SIG-M5 treated with dmso at 0.1 percent for 504 hours (cell line): ENCODE measurements around the gene NPAS2.
A peak's percentile ranks its signal among the peaks of the same experiment; 100 is the strongest.

Experiments used
- DNase-seq: peaks from one replicate; lab custom pipeline; 2025; ENCODE audit not compliant: unreplicated experiment; lab: John Stamatoyannopoulos, UW

NPAS2 gene

DNA sequence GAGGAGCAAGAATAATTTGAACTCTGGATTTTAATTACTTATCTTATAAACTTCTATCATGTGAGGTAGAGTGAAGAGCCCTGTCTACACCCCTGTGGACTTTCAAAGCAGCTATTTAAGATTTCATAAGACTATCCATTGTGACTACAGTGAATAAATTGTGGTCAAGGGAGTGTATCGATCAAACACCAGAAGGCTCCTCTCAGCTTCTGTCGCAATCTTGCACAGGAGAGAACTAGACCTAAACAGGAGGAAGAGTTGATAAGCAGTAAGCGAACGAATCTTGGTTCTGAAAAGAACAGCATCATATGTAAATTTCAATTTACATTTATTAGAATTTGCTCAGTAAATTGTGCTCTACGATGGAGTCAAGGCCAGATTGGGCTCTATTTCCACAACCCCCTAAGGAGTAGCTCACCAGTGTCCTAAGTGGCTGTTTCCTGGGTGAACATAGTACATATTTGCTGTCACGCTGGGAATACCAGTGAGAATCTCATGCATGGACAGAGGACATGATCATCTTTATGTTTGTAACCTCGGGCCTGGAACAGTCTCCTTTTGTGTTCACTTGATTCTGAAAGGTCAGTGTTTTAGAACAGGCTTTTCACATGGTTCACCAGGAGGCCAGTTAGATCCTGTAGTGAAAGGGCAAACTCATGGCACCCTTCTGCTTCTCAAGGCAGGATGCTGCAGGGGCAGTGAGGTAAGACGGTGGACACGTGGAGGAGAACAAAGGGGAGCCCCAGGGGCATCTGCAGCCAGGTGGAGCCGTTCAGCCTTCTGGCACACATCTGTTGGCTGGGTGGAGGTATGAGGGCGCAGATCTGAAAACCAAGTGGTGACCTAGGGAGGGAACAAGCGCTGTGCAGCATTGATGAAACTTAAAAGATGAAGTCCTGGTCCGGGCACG is 33.3 kb downstream of the NPAS2 start:
- peak; percentile 19 for DNase-seq

DNA sequence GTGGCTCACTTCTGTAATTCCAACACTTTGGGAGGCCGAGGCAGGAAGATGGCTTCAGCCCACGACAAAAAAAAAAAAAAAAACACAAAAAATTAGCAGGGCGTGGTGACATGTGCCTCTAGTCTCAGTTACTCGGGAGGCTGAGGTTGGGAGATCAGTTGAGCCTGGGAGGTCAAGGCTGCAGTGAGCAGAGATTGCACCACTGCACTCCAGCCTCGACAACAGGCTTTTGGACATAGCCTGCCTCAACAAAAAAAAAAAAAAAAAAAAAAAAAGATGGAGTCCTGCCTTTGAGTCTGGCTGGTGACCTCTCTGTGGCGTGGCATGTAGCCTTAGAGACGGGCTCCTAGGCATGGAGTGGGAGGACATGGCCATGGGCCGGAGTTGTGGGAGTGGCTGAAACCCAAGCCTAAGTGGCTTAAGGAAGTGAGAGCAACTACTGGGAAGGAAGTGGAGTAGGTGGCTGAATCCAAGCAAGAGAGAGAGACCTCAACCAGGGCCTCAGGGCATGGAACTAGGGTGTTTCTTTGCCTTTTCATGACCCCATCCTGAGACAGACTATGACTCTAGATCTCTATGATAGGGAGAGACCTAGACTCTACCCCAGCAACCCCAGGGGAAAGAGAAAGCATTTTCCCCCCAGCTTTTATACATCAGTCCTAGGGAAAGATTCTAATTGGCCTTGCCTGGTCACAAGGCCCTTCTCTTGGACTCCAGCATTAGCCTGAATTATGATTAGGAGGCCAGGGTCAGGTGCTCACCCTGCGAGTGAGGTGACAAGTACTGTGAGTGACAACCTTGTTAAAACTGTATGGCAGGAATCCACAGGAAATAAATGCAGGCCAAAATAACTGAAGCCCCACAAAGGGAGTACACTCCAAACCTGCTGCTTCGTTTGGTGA is 34.2 kb downstream of the NPAS2 start:
- DNase-seq, result peak; percentile 41

GRCh38 chr2:100855084-100855483 is 35.1 kb downstream of the NPAS2 start:
- DNase-seq, result no peak

- DNase-seq, result no peak
These were observed 35.7 kb downstream of the NPAS2 start for GRCh38 chr2:100855606-100856005.

- no peak for DNase-seq
These were observed 36.8 kb downstream of the NPAS2 start for GRCh38 chr2:100856732-100857131.

DNA sequence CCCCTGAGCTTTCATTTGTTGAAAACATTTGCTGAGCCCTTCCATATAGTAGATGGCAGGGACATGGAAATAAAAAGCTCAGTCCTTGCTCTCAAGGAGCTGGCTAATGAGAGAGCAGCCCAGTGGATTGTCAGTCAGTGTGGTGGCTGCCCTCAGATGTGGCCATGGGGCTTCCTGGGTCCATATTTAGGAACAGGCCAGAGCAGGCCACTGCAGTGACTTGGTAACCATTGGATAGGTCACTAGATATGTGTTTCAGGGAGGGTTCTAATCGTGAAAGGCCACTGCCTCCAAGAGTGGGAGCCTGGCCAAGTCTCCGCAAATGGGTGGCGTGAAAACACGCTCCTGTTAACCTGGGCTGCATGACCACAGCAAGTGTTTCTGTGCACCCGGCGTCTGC is 37.4 kb downstream of the NPAS2 start:
- DNase-seq, result no peak

- no peak for DNase-seq
These were observed 38.0 kb downstream of the NPAS2 start for GRCh38 chr2:100857915-100858314.

DNA sequence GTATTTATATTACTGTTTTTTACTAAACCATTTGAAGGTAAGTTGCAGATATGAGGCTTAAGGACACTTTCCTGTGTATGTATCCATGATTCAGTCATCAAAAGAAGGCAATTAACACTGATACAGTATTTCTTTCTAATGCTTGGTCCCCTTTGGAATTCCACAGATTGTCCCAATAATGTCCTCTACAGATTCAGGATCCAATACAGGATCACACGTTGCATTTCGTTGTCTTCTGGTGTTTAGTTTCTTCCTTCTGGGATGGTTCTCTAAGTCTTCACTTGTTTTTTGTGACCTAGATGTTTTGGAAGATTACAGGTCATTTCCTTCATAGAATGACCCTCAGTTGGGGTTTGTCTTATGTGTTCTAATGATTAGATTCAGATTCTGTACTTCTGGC is 40.0 kb downstream of the NPAS2 start:
- no peak for DNase-seq

GRCh38 chr2:100861340-100861739 is 41.4 kb downstream of the NPAS2 start:
- no peak for DNase-seq

DNA sequence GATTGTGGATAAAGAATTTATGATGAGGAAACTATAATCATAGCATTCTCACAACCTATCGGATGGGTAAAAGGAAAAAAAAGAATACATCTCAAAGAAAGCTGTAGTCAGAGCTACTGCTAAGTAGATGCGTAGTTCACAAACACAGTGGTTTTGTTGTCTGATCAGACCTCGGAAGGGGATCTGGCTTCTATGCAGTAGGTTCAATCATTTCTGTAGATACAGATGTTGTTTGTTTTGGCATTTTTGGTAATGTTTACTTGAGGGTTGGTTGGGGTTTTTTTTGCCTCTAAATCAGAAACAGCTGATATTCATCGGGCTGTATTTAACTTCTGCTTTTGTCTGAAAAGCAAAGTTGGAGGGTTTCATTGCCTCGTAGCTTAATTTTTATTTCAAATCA is 42.1 kb downstream of the NPAS2 start:
- DNase-seq, result no peak

GRCh38 chr2:100865816-100866460 is 46.0 kb downstream of the NPAS2 start:
- DNase-seq, result no peak

GRCh38 chr2:100868083-100868482 is 48.1 kb downstream of the NPAS2 start:
- no peak for DNase-seq

DNA sequence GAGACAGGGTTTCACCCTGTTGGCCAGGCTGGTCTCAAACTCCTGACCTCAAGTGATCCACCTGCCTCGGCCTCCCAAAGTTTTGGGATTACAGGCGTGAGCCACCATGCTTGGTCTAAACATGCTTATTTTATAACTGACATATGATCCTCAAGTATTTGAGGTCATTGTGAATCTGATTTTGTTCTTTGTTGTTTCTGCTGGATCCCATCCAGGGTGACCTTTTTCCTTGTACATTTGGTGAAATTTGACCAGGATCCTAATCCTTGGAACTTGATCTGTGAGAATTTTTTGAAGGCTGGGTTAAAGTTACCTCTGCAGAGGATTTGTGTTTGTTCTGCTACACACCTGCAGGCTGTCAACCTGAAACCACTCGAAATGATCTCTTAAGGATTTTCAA is 49.2 kb downstream of the NPAS2 start:
- no peak for DNase-seq

- DNase-seq, result peak; percentile 9
These were observed 51.0 kb downstream of the NPAS2 start for GRCh38 chr2:100870652-100871531.

- DNase-seq, result no peak
These were observed 55.7 kb downstream of the NPAS2 start for GRCh38 chr2:100875516-100876230.

- DNase-seq, result no peak
These were observed 56.4 kb downstream of the NPAS2 start for GRCh38 chr2:100876231-100876860.

DNA sequence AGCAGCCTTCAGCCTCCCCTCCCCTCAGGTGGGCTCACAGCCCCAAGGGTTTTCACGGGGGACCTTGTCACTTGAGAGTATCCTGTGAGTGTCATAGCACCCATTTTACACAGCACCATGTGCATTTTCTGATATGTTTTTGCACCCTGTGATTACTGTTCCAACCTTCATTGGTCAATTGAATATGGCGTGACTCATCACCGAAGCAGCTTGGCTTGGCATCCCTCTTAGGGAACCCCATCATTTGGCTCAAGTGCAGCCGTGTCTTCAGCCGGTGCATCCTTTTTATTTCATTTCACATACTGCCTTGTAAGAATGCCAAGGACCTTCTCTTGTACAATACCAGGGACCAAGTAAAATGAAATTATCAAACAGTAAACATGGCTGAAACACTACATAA is 57.6 kb downstream of the NPAS2 start:
- DNase-seq, result no peak

DNA sequence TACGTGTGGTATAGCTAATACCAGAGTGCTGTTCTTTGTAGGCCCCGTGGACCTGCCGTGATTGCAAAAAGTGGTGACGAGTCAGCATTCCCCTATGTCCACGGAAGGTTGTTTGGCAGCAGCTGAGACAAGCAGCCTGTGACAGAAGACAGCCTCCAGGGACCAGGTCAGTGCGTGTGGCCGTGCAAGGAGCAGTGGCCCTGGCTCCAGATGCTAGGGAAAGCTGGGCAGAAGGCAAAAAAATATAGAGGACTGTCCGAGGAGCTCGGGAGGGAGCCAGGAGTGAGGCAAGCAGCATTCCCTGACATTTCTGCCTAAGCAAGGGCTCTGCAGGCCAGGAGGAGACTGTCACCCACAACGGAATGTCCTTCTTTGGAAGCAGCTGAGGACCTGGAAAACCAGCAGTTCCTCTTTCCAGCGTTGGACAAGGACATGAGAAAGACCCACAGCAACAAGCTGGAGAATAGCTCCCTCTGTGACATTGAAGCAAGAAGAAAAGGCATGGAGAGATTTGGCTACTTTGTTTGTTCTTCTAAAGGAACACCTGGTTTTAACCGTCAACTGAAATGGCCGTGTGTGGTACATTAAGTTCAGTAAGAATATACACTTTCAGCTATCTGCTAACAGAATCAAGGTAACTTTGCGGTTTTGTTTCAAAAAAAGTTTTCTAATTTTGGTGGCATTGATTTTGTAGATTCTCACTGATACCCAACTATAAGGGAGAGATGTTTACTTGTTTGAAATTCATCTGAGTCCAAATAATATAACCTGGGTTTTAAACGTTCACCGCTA is 58.3 kb downstream of the NPAS2 start:
- DNase-seq, result no peak

DNA sequence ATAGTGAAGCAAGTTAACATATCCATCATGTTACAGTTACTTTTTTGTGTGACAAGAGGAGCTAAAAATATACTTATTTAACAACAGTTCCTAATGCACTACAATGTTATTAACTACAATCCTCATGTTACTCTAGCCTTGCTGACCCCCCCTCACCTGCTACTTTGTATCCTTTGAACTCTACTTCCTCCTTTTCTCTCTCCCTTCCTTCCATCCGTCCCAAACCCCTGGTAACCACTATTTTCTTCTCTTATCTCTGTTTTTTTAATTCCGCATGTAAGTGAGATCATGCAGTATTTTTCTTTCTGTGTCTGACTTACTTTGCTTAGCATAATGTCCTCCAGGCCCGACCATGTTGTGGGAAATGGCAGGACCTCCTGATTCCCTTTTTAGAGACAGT is 59.4 kb downstream of the NPAS2 start:
- DNase-seq, result no peak
